Stimulated activated CD8-positive, alpha-beta memory T cell treated with anti-CD3 and anti-CD28 coated beads, Interleukin-12 subunit alpha, Interleukin-12 subunit beta, amount 100 ng/mL, for 24 hours (primary cell): ENCODE measurements around the gene PPARA.
A peak's percentile ranks its signal among the peaks of the same experiment; 100 is the strongest.

Experiments
- DNase-seq: peaks from one replicate; pipeline ENCODE4 v3.0.0-alpha.2; 2020; ENCODE audit errors: extremely low read depth

The PPARA gene

GRCh38 chr22:46150034-46150654, at the start of gene PPARA:
TSS of gene PPARA (plus strand) at chr22:46150526. CDS start at chr22:46198384, 47,858 bp downstream.
- peak; percentile 76 for DNase-seq

- no peak for DNase-seq
These were observed 48.2 kb upstream of the PPARA start for GRCh38 chr22:46102159-46102558.

DNA sequence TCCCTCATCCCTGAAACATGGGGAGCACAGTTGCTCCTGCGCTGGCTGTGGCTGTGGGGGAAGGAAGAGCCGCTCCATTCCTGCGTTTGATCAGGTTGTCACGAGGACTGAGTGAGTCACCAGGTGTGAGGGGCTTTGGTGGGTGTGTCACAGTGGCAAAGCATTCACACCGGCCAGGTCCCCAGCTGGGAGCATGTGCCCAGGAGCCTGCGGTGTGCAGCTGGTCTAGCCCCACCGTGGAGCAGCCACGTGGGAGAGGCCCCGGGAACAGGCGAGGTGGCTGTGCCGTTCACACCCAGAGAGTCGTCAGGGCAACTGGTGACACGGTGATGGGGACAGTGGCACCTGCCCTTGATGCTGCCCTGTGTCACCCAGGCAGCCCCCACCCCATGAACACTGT, 47.6 kb upstream of the PPARA start:
- DNase-seq, result no peak

- DNase-seq, result no peak
These were observed 47.1 kb upstream of the PPARA start for GRCh38 chr22:46103181-46103580.

- DNase-seq, result no peak
These were observed 46.7 kb upstream of the PPARA start for GRCh38 chr22:46103664-46104063.

GRCh38 chr22:46104170-46104880, 46.0 kb upstream of the PPARA start:
- no peak for DNase-seq

DNA sequence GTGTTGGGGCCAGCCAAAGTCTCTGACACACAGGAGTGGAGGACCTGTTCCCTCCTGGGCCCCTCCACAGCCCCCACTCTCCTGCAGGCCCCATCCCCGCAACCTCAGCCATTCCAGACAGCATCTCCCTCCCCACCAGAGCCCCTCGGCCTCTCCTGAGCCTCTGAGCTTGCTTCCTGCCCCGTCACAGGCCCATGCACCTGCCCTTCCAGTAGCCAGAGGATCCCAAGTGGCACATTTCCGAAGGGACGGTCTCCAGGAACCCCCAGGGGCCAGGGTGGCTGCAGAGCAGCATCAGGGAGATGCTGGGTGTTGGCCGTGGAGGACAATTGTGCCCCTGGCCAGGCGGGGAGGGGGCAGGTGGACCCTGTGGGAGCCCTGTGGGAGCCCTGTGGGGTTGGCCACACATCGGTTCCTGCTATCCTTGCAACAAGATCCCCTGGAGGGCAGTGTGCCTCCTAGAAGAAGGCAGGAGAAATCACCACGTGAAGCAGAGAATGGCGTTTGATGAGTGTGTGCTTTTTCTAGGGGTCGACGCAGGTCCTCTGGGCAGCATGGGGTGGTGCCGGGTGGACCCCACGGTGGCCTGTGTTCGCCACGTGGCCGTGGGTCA, 45.3 kb upstream of the PPARA start:
- no peak for DNase-seq

- no peak for DNase-seq
These were observed 44.6 kb upstream of the PPARA start for GRCh38 chr22:46105494-46106278.

GRCh38 chr22:46106279-46107022, 43.9 kb upstream of the PPARA start:
- DNase-seq, result no peak

- DNase-seq, result no peak
These were observed 43.1 kb upstream of the PPARA start for GRCh38 chr22:46107089-46107664.

GRCh38 chr22:46107753-46108563, 42.4 kb upstream of the PPARA start:
- DNase-seq, result no peak

DNA sequence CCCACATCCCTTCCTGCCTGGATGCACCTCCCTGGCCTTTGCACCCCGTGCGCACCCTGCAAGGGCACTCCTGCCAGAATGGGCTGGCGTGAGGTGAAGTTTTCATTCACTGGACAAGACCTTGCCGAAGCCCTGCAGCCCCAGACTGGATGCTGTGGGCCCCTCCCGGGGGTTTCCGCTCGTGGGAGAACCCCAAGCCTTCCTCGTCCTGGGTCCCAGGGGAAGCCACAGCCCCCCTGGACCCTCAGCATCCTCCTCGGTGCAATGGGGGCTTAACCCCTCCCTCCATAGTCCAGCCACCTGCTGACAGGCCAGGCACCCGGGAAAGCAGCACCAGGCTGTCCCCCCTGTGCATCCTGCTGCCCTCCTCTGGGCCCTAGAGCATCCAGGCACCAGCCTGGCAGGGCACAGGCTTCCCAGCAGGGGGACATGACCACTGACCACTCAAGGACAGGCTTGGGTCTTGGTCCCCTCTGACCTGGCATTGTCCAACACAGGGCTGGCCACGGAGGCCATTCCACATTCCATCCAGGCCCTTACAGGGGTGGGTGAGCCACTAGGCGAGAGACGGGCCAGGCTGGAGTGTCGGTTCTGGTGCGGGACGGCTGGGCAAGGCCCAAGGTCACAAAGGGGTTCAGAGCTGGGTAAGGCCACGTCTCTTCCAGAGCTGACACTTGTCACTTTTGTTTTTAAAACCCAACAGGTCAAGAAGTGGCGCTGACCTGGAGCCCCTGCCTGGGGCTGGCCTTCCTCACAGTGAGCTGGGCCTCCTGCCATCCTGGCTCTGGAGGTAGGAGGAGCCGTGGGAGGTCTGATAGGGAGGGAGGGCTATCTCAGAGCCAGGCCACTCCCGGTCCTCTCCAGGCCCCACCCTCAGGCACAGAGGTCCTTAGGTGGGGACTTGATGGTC, 41.5 kb upstream of the PPARA start:
- DNase-seq, result no peak

GRCh38 chr22:46109474-46110003, 40.8 kb upstream of the PPARA start:
- no peak for DNase-seq

GRCh38 chr22:46110215-46110614, 40.1 kb upstream of the PPARA start:
- DNase-seq, result no peak

- no peak for DNase-seq
These were observed 38.5 kb upstream of the PPARA start for GRCh38 chr22:46111645-46112306.

GRCh38 chr22:46112405-46112804, 37.9 kb upstream of the PPARA start:
- DNase-seq, result no peak

DNA sequence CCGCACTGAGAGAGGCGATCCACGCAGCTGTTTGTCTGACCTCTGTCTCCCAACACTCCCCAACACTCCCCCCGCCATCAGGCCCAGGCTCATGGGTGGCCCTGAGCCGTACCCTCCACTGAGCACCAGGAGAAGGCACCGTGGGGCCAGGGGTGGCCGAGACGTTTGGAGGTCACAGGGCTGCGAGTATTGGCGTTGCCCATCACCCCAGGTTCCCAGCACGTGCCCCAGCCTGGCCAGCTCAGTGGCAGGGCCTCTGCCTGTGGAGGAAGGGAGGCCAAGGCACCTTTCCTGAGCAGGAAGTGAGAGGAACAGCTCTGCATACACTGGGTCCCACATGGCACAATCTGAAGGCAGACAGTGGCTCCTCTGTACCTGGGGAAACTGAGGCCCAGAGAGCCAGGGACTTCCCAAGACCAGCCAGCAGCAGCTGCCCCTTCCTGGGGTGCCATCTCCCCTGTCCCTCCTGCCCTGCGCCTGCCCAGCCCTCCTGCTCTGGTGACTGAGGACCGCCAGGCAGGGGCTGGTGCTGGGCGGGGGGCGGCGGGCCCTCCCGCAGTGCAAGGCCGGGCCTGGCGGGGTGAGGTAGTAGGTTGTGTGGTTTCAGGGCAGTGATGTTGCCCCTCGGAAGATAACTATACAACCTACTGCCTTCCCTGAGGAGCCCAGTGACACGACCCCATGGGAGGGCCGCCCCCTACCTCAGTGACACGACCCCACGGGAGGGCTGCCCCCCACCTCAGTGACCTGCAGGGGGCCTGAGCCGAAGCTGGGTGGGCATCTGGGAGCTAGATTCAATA, 37.0 kb upstream of the PPARA start:
- no peak for DNase-seq
